GM18868 (cell line): ENCODE data around the gene DNPH1.
A peak's percentile ranks its signal among the peaks of the same experiment; 100 is the strongest.

Experiments used
- ATAC-seq: cut with Tn5 transposase; IDR thresholded peaks from one replicate; pipeline ENCODE4 v1.9.1; 2021; ENCODE audit warnings: mild to moderate bottlenecking, moderate library complexity; ENCODE audit not compliant: unreplicated experiment

DNPH1 gene

GRCh38 chr6:43247114-43247999 is 18.1 kb upstream of the DNPH1 start:
- peak; percentile 92 for ATAC-seq

GRCh38 chr6:43246301-43247113 is 17.2 kb upstream of the DNPH1 start:
- ATAC-seq: peak; percentile 9

- no peak for ATAC-seq
These were observed 14.5 kb upstream of the DNPH1 start for GRCh38 chr6:43243664-43244321.

GRCh38 chr6:43242908-43243663 is 13.8 kb upstream of the DNPH1 start, which contains the start of gene TTBK1:
Gene TTBK1, plus strand, starts transcription at chr6:43243481. Its CDS starts 3,180 bp downstream, at chr6:43246661.
- no peak for ATAC-seq

GRCh38 chr6:43241446-43241845 is 12.2 kb upstream of the DNPH1 start:
- ATAC-seq: no peak

- ATAC-seq: no peak
These were observed 11.7 kb upstream of the DNPH1 start for GRCh38 chr6:43240950-43241349.

GRCh38 chr6:43239054-43239453 is 9.8 kb upstream of the DNPH1 start:
- no peak for ATAC-seq

GRCh38 chr6:43235841-43236240 is 6.6 kb upstream of the DNPH1 start:
- ATAC-seq: no peak

- no peak for ATAC-seq
These were observed 2.6 kb upstream of the DNPH1 start for GRCh38 chr6:43231735-43232450.

- no peak for ATAC-seq
These were observed 1.8 kb upstream of the DNPH1 start for GRCh38 chr6:43231053-43231452.

- no peak for ATAC-seq
These were observed 731 bp upstream of the DNPH1 start for GRCh38 chr6:43229803-43230620.

GRCh38 chr6:43226192-43226851 is 3.0 kb downstream of the DNPH1 start:
- no peak for ATAC-seq

GRCh38 chr6:43223175-43223574 is 6.1 kb downstream of the DNPH1 start:
- no peak for ATAC-seq

- no peak for ATAC-seq
These were observed 6.7 kb downstream of the DNPH1 start for GRCh38 chr6:43222418-43223059.

GRCh38 chr6:43221046-43221972 is 8.0 kb downstream of the DNPH1 start:
- no peak for ATAC-seq

GRCh38 chr6:43220439-43220951 is 8.8 kb downstream of the DNPH1 start:
- no peak for ATAC-seq

- ATAC-seq: no peak
These were observed 9.5 kb downstream of the DNPH1 start for GRCh38 chr6:43219814-43220213.
